Measurements from ENCODE around the gene WNT7B. TPM values are rescaled to one million over a fixed set of nuclear protein-coding genes. Genes with fewer than 3 reads are reported as not detected.

WNT7B gene
- total RNA-seq, 2 experiments from 2014 or later: not detected

DNA sequence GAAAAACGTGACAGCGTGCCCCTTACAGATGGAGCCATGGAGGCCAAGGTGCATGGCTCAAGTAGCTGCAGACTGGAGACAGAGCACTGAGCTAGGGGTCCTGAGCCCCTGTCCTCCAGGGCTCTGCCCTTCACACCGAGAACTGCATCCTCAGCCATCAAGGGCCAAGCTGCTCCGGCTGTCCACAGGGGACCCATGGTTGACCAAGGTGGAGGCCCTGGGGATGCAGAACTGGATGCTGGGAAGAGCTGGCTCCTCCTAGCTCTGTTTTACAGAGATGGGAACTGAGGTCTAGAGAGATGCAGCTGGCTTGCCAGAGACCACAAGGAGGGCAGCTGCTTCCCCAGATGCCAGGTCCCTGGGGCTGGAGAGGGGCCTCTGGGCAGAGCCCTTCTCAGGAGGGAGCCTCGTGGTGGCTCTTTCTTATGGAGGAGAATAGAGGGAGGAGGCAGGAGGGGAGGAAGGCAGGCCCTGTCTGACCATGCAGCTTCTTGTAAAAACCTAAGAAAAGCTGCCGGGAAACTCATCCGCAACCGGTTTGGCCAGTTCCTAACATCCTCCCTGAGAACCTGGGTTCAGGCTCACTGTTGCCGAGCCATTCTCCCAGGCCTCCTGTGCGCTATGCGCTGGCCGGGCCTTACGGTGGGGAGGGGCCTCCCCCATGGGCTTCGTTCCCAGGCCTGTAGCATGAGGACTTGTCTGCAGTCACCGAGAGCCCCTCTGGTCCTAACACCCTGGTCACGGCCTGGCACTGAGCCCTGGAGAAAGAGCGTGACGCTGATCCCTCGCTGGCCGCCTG lies 80.6 kb downstream of the WNT7B start:
- H3K36me3 Mint-ChIP-seq: no peaks in the 10 kb centered on the region
- no peaks in the 10 kb centered on the region for H3K4me1 Mint-ChIP-seq (ENCODE audit: low read depth)
- ChIA-PET CTCF (no interaction called here), POLR2A (no interaction called here)
- H3K4me3 Mint-ChIP-seq: no peak overlapping the region
- H3K27ac Mint-ChIP-seq: no peak overlapping the region
- H3K27me3 Mint-ChIP-seq: peaks cover 7% of the 10 kb centered on the region
- no peaks in the 10 kb centered on the region for H3K9me3 Mint-ChIP-seq
- intact Hi-C loops (cut with micrococcal nuclease): no loop called here
- no peak for DNase-seq

DNA sequence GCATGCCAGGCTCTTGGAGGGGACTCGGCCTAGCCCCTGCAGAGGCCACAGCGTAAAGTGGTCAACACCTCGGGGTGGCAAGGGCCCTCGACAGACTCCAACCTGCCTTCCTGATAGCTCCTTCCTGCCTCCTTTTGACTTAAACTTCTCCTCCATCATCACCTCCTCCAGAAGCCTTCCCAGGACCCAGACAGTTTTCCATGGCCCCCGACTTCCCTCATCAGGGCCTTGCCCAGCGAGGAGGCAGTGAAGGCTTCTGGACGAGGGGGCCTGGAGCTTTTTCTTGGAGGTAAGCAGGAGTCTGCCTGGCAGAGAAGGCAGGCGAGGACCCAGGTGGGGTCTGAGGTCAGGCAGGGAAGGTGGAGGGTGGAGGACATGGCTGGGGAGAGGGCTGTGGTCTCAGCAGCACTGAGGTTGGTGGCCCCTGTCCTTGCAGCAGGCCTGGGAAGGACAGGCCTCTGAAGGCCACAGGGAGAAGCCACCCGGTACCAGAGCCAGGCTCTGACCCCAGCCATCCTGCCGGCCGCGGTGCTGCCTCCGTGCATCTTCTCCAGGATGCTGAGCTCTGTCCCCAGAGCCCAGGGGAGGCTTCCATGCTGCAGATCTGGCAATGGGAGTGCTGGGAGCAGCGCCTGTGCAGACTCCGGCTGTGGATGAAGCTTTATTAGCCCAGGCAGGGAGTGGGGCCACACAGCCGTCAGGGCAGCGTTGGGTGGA lies 81.4 kb downstream of the WNT7B start:
- Mint-ChIP-seq H3K36me3 (no peaks in the 10 kb centered on the region), H3K4me1 (ENCODE audit: low read depth) (no peaks in the 10 kb centered on the region), H3K27ac (no peak overlapping the region), H3K4me3 (no peak overlapping the region), H3K27me3 (peaks cover 10% of the 10 kb centered on the region), H3K9me3 (no peaks in the 10 kb centered on the region)
- ChIA-PET POLR2A (no interaction called here), CTCF (no interaction called here)
- intact Hi-C loops (cut with micrococcal nuclease): no loop called here
- no peak for DNase-seq

DNA sequence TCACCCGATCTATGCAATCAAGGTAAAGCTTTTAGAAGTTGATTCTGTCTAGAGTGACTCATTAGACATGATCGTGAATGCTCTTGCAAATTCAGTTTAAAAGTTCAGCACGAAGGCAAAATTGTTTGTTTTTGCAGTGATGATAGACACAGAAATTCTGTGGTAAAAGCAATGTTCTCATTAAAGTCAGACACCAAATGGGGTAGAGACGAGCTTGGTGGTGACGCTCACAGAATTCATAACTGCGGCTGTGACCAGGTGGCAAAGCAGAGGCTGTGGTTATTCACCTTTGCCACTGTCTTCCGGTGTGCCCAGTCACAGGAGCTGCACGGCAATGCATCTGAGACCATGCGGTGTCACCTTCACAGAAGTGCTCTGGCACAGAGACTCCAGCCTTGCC lies 83.4 kb downstream of the WNT7B start:
- H3K27me3 Mint-ChIP-seq: peaks cover 12% of the 10 kb centered on the region
- DNase-seq: no peak
- POLR2A ChIA-PET: no interaction called here
- no peaks in the 10 kb centered on the region for H3K9me3 Mint-ChIP-seq
- no peak overlapping the region for H3K27ac Mint-ChIP-seq
- intact Hi-C loops (cut with micrococcal nuclease): no loop called here
- H3K4me1 Mint-ChIP-seq (ENCODE audit: low read depth): no peaks in the 10 kb centered on the region
- no peak overlapping the region for H3K4me3 Mint-ChIP-seq
- CTCF ChIA-PET: no interaction called here
- H3K36me3 Mint-ChIP-seq: no peaks in the 10 kb centered on the region

DNA sequence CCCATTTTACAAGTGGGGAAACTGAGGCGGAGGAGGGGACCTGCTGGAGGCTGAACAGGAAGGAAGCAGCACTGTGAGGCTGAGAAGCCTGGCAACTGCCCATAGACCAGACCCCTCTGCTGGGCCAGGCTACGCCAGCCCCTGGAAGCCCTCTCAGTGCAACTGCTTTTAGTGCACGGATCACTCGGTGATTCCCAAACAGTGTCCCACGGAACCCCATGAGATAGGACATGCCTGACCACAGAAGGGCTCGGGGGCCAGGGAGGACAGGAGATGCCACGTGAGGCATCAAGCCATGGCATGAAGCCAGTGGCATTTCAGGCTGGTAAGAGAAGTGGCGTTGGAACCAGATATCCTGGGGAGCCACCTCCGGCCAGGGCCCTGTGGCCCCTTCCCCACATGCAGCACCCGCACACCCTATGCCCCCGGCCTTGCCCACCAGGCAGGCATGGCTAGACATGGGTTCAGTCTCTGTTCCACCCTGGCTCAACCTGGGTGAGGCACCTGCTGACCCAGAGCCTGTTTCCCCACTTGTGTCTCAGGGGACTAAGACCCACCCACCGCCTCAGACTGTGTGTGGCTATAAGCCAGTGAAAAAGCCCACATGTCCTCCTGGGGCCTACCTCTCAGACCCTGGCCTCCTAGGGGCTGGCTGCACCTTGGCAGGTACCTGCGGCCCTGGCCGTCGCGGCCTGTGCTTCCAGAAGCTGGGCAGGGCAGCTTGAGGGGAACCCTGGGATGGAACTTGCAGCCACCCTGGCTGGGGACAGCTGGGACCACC lies 84.1 kb downstream of the WNT7B start:
- no peak for DNase-seq
- H3K27me3 Mint-ChIP-seq: peaks cover 12% of the 10 kb centered on the region
- H3K4me3 Mint-ChIP-seq: no peak overlapping the region
- no peaks in the 10 kb centered on the region for H3K9me3 Mint-ChIP-seq
- H3K4me1 Mint-ChIP-seq (ENCODE audit: low read depth): no peaks in the 10 kb centered on the region
- no peaks in the 10 kb centered on the region for H3K36me3 Mint-ChIP-seq
- POLR2A ChIA-PET: no interaction called here
- CTCF ChIA-PET: no interaction called here
- intact Hi-C loops (cut with micrococcal nuclease): no loop called here
- H3K27ac Mint-ChIP-seq: no peak overlapping the region

DNA sequence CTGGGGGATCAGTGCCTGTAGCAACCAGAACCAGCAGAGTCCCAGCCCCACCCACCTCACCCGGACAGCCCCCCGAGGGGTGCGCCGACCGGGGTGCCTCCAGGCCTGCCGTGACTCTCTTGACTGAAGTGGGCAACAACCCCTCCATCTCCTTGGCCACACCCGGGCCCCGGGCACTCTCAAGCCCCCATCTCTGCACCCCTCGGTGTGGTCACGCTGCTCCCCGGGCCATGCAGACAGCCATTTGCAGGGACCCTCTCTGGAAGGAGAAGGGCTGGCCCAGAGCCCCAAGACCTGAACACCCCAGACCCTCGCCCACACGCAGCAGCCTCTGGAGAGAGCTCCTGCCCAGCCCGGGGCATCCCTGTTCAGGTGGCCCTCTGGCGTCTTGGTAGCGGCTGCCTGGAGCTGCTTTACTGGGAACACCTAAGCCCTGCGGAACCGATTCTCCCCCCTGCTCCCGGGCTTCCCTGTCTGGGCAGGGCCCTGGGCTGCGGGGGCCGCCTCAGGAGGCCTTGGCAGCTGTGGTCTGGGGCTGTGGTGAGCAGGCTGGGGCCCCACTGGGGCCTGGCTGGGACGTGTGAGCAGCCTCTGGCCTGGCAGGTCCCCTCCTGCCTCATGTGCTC lies 84.9 kb downstream of the WNT7B start:
- H3K4me3 Mint-ChIP-seq: no peak overlapping the region
- DNase-seq: no peak
- H3K9me3 Mint-ChIP-seq: no peaks in the 10 kb centered on the region
- intact Hi-C loops (cut with micrococcal nuclease): no loop called here
- no peak overlapping the region for H3K27ac Mint-ChIP-seq
- ChIA-PET POLR2A (no interaction called here), CTCF (interaction anchor here (1.0 kb wide), 1 partner anchor 28 kb away, joined by 3 read pairs; no protein-coding TSS in a partner anchor)
- H3K36me3 Mint-ChIP-seq: no peaks in the 10 kb centered on the region
- H3K4me1 Mint-ChIP-seq (ENCODE audit: low read depth): no peaks in the 10 kb centered on the region
- H3K27me3 Mint-ChIP-seq: peaks cover 15% of the 10 kb centered on the region

DNA sequence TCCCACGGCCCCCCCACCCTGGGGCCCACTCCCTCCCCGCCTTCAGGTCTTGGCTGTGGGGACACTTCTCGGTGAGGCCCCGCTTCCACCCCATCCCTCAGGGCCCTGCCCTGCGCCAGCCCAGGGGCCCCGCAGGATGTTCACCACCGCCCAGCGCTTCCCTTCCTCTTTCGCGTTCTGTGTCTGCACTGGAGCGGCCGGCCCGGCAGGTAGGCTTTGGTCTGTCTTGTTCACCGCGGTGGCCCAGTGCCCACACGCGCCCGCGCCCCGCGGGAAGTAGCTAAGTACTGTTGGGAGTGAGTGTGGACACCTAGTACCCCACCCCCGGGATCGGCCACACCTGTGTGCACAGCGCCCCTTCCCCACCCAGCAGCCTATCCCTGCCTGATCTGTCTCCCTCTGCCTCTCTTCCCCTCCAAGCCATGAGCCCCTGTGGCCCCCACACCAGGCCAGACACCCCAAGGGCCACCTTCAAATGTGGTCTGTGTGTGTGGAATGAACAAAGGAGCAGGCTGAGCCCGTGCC lies 85.4 kb downstream of the WNT7B start:
- intact Hi-C loops (cut with micrococcal nuclease): no loop called here
- Mint-ChIP-seq H3K36me3 (no peaks in the 10 kb centered on the region), H3K4me1 (ENCODE audit: low read depth) (no peaks in the 10 kb centered on the region), H3K4me3 (no peak overlapping the region), H3K27ac (no peak overlapping the region), H3K9me3 (no peaks in the 10 kb centered on the region), H3K27me3 (peaks cover 17% of the 10 kb centered on the region)
- CTCF ChIA-PET: interaction anchor here (1.0 kb wide), 1 partner anchor 27 kb away, joined by 3 read pairs; no protein-coding TSS in a partner anchor
- DNase-seq: no peak
- POLR2A ChIA-PET: no interaction called here

DNA sequence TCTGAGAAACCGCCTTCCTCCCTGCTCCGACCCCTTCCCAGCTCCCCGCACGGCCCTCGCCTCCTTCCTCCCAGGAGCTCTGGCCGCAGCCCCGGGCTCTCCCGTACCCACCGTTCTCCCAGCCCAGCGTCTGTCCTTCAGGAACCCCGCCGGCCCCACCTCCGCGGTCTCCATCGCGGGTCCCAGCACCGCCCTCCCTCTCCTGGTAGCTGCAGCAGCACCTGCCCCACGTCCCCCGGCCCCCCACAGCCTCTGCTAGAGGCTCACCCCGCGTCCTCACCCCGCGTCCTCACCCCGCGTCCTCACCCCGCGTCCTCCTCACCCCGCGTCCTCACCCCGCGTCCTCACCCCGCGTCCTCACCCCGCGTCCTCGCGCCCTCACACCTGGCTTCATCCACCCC lies 85.9 kb downstream of the WNT7B start:
- ChIA-PET POLR2A (no interaction called here), CTCF (interaction anchor here (1.0 kb wide), 1 partner anchor 27 kb away, joined by 3 read pairs; no protein-coding TSS in a partner anchor)
- no peaks in the 10 kb centered on the region for H3K36me3 Mint-ChIP-seq

DNA sequence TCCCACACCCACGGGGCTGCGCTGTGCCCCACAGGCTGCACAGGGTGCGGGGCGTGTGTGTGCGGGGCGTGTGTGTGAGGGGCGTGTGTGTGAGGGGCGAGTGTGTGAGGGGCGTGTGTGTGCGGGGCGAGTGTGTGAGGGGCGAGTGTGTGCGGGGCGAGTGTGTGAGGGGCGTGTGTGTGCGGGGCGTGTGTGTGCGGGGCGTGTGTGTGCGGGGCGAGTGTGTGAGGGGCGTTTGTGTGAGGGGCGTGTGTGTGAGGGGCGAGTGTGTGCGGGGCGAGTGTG lies 86.7 kb downstream of the WNT7B start:
- H3K36me3 Mint-ChIP-seq: no peaks in the 10 kb centered on the region
- H3K9me3 Mint-ChIP-seq: no peaks in the 10 kb centered on the region
- H3K4me1 Mint-ChIP-seq (ENCODE audit: low read depth): no peaks in the 10 kb centered on the region
- DNase-seq: no peak
- peaks cover 18% of the 10 kb centered on the region for H3K27me3 Mint-ChIP-seq
- no peak overlapping the region for H3K27ac Mint-ChIP-seq
- H3K4me3 Mint-ChIP-seq: no peak overlapping the region
- intact Hi-C loops (cut with micrococcal nuclease): no loop called here
- ChIA-PET POLR2A (no interaction called here), CTCF (interaction anchor here (1.0 kb wide), 1 partner anchor 27 kb away, joined by 3 read pairs; no protein-coding TSS in a partner anchor)

More for the DNA sequence above, 85.9 kb downstream of the WNT7B start:
- peaks cover 18% of the 10 kb centered on the region for H3K27me3 Mint-ChIP-seq
- no peaks in the 10 kb centered on the region for H3K4me1 Mint-ChIP-seq (ENCODE audit: low read depth)
- intact Hi-C loops (cut with micrococcal nuclease): no loop called here
- no peaks in the 10 kb centered on the region for H3K9me3 Mint-ChIP-seq
- no peak overlapping the region for H3K4me3 Mint-ChIP-seq
- H3K27ac Mint-ChIP-seq: no peak overlapping the region
- DNase-seq: no peak

DNA sequence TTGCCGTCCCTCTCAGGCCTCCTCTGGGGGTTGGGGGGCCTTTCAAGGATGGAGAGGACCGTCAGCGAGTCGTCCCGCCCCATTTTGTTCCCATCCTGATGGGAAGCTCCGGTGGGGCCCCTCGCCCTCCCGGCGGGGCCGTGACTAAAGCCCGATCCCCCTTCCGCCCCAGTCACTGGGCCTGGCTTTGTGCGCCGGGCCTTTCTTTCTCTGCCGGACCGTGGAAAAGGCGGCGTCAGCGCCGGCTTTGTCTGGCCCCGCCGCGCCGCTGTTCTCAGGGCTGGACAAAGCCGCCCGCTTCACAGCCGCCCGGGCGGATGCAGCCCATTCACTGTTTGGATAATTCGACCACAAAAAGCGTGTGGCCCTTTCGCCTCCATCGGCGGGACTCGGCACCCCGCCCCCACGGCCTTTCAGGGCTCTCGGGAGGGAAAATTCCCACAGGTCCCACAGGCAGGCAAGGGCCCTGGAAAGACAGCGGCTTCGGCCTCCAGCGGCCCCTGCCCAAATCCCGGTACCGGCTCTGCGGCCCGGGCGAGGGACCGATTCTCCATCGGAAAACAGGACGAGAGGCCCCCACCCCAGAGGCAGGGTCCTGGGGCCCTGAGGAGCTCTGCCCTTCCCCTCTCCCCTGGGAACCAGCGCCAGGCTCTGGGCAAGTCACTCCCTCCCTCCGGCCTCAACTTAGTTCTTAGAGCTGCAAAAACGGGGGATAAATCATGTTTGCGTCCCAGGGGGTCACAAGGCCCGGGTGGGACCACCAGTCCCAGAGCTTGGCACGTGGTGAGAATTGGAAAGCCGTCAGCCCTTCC lies 87.2 kb downstream of the WNT7B start:
- Mint-ChIP-seq H3K9me3 (no peaks in the 10 kb centered on the region), H3K36me3 (no peaks in the 10 kb centered on the region), H3K27me3 (peaks cover 18% of the 10 kb centered on the region), H3K27ac (no peak overlapping the region), H3K4me1 (ENCODE audit: low read depth) (no peaks in the 10 kb centered on the region), H3K4me3 (no peak overlapping the region)
- POLR2A ChIA-PET: no interaction called here
- no peak for DNase-seq
- intact Hi-C loops (cut with micrococcal nuclease): no loop called here
- CTCF ChIA-PET: interaction anchor here (1.0 kb wide), 1 partner anchor 26 kb away, joined by 3 read pairs; no protein-coding TSS in a partner anchor

DNA sequence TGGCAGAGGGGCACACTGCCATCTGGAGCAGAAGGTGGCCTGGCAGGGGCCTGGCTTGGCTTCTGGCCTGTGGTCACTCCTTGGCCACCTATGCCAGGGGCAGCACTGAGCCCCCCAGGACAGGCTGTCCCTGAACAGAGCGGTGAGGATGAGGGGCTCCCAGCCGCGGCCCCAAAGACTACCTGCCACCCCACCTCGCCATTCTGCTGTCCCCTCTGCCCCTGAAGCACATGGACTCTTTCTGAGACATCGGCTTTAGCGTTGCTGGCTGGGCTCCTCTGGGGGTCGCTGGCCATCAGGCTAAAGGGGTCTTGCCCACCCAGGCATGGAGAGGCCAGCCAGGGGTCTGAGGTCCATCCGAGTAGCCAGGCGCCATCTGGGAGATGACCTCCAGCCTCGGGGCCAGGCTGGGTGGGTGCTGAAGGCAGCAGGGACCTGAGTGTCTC lies 87.8 kb downstream of the WNT7B start:
- ChIA-PET CTCF (no interaction called here), POLR2A (no interaction called here)
- Mint-ChIP-seq H3K27ac (no peak overlapping the region), H3K9me3 (no peaks in the 10 kb centered on the region), H3K27me3 (peaks cover 18% of the 10 kb centered on the region), H3K36me3 (no peaks in the 10 kb centered on the region), H3K4me3 (no peak overlapping the region), H3K4me1 (ENCODE audit: low read depth) (no peaks in the 10 kb centered on the region)
- DNase-seq: no peak
- intact Hi-C loops (cut with micrococcal nuclease): no loop called here

DNA sequence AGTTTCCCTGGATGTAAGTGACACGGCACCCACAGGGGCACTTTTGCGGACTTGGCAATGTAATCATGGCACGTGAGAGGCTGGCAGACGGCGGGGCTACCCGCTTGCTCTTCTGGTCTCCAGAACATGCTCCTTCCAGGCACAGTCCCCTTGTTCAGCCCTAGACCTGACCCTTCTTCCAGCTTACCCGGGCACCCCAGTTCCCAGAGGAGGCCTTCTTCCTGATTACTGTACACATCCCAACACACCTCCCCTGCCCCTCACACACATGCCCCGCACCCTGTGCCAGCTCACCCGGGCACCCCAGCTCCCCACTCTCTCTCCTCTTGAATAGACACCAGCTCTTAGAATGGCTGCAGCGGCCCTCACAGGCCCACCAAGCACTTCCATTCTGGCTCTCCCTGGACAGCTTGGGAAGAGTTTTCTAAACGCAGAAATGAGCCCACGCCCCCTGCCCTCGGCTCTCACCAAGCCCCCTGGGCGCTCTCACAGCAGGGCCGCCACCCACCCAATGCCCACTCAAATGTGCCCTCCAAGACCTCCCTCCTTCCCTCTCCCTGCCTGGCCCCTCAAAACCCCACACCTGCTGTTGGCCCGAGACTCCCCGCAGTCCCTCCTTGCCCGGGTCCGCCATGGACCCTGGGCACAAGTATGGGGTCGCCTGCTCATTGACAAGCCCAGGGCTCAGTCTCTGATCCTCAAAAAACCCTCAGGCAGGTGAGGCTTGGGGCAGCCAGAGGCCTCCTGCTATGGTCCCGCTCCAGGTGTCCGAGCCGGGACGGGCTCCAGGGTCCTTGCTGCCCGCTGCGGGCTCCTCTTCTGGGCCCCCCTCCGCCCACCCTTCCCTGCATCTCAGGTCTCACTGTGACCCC lies 88.5 kb downstream of the WNT7B start:
- Mint-ChIP-seq H3K27ac (no peak overlapping the region), H3K4me1 (ENCODE audit: low read depth) (no peaks in the 10 kb centered on the region), H3K9me3 (no peaks in the 10 kb centered on the region), H3K27me3 (peaks cover 20% of the 10 kb centered on the region), H3K36me3 (no peaks in the 10 kb centered on the region), H3K4me3 (no peak overlapping the region)
- DNase-seq: no peak
- ChIA-PET CTCF (interaction anchor here (0.7 kb wide), 2 partner anchors 17 to 24 kb away, joined by 3 read pairs; no protein-coding TSS in a partner anchor), POLR2A (no interaction called here)
- intact Hi-C loops (cut with micrococcal nuclease): no loop called here
